GF-D8 (cell line): Measurements from ENCODE around the gene DNAJA1.
"Not testable (repeated sequence)": the region's sequence is repeated elsewhere in the genome, so short reads cannot be mapped to it uniquely, and the experiment has no call there.

Experiments used
- DNase-seq: peaks from one replicate; lab custom pipeline; 2025; lab: John Stamatoyannopoulos, UW

Gene DNAJA1

DNA sequence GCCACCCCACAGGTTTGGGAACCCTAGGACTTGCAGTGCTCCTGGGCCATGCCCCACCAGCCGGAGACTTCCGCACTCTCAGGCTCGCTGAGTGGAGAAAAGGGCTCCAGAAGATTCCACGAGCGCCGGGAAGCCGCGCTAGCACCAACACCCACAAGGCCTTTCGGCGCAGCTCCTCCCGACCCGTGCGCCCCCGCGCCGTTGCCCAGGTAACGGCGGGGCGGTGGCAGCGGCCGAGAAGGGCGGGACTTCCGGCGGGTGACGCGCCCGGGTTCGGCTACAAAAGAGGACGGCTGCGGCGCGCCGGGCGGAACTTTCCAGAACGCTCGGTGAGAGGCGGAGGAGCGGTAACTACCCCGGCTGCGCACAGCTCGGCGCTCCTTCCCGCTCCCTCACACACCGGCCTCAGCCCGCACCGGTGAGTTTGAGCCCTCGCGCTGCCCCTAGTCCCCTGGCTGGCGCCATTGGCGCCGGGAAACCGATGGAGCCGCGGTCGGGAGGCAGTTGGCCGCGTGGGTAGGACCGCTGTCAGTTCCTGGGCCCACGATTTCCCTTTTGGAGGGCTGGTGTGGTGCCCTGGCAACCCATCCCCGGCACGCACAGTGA lies at the start of gene DNAJA1:
Gene DNAJA1 (plus strand): TSS at position 308 of the 606 bp plus-strand sequence. CDS start 1,212 bp downstream, outside the sequence.
- DNase-seq, result peak; percentile 86

DNA sequence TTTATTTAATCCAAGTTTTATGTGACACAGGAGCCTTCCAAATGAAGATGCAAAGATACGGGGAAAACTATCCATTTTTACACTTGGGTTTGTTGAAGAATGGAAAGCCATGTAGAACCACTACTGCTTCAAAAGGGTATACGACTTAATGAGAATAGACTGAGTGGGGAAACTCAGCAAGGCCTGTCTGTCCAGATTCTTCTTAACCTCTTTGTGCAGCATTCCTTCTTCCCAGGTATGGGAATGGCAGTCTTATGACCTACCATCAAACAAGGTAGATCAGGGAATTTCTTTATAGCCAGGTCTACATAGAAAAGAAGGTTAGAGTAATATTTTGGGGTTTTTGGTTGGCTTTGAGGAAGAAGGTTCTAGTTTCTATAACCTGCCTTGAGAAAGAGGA lies 47.0 kb upstream of the DNAJA1 start:
- no peak for DNase-seq

DNA sequence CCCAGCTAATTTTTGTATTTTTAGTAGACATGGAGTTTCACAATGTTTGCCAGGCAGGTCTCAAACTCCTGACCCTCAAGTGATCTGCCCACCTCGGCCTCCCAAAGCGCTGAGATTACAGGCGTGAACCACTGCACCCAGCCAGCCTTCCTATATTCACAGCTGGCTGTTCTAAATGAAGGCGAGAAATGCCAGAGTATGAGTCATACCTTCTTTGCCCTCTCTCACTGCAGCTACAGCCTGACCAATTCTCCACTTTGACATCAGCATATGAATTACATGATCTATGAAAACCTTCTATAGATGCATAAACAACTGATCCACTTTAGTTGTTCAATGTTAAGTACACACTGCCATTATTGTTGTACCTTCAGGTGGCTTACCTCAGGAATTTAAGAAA lies 38.1 kb upstream of the DNAJA1 start:
- no peak for DNase-seq

DNA sequence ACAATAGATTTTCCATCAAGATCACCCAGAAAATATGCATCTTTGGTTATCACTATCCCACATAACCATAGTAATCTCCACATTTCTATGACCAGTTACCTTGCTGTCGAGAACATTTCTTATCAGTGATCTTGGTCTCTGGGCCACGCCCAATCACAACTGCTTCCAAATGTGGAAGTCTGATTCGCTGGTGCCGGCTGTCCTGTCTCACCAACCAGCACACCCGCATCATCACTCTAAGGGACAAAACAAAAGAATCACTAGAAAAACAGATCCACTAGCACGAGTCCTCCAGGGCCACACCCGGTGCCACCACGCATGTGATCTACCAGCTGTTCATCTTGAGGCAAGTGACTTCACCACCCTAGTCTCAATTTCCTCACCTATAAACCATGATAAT lies 35.4 kb upstream of the DNAJA1 start:
- DNase-seq, result no peak

DNA sequence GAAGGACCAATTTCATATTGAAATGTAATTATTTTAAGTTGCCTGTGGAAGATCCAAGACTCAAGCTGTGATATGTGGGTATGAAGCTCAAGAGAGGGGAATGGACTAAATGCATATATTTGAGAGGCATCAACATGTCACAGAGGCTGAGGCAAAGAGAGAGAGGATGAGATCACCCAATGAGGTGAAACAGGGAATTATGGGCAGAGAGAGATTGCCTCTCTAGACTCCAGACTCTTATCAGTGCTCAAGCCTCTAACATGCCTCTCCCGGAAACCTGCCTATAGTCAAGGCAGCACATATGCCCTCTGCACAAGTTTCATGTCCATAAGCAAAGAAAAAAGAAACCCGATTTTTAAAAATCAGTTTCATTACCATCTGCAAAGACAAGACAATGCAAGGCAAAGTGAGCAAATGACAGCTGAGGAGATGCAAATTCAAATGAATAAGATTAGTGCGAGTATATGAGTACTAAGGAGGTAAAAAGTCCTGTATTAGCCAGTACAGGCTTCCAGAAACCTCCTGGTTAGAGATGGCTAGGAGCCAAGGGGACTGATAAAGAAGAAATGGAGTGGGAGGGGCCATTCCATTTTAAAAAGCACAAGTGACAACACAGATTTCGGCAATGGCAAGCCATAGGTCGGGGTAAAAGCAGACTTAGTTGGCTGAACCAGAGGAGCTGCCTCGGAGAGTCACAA lies 33.0 kb upstream of the DNAJA1 start:
- DNase-seq, result no peak

DNA sequence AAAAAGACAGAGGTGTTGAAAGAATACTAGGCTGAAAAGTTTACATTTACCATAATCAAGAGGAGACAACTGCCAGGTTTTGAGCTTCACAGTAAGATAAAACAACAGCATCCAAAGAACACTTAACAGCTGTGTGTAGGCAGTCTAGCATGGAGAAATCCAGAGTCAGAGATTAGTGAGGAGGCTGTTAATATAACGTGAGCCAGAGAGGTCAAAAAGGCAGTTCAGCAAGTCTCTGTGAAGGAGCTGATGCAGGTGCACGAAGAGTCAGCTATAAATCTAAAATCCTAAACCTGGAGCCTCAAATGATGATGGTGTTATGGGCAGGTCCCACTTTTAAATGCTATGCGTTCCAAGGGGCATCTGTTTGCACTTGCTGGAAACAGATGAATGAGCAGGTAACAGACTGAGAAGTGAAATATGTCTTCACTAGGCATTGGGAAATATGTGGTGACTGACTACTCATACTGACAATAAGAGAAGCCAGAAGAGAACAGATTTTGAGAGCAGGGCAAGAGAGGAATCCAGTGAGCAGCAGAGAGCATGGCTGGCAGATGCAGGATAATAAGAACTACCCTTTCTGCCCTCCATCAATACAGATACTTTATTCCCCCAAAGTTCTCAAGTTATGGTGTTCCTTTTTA lies 32.4 kb upstream of the DNAJA1 start:
- DNase-seq, result peak; percentile 30

DNA sequence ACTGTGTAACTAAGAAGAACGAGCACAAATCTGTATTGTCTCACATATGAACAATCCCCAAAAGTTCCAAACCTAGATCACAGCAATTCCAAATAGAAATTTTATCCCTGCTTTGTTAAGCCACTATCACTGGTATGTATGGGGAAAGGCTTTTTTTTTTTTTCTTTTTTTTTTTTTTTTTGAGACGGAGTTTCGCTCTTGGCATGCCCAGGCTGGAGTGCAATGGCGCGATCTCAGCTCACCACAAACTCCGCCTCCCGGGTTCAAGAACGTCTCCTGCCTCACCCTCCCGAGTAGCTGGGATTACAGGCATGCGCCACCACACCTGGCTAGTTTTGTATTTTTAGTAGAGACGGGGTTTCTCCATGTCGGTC lies 24.4 kb upstream of the DNAJA1 start:
- not testable (repeated sequence) for DNase-seq

DNA sequence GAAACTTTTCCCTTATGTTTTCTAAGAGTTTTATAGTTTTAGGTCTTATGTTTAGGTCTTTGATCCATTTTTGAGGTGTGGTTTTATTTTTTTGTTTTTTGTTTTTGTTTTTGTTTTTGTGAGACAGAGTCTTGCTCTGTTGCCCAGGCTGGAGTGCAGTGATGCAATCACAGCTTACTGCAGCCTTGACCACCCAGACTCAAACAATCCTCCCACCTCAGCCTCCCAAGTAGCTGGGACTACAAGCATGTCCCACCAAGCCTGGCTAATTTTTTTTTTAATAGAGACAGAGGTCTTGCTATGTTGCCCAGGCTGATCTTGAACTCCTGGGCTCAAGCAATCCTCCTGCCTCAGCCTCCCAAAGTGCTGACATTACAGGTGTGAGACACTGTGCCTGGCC lies 19.7 kb upstream of the DNAJA1 start:
- not testable (repeated sequence) for DNase-seq

DNA sequence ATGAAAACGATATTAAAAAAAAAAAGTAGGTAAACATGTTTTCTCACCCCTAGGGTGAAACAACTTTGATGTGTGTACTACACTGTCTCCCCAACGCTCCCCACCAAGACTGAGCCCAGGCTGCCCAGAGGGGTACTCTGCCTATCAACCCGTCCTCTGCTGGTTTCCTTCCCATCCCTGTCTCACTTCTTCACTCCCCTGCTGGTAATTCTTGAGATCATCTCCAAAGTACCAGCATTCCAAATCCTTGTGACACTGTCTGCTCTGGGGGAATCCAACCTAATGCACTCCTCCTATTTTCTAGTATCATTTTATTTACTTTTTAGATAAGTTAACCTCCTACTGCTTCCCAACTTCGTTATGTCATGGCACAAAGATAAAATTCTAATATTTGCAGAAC lies 17.3 kb upstream of the DNAJA1 start:
- DNase-seq, result no peak

DNA sequence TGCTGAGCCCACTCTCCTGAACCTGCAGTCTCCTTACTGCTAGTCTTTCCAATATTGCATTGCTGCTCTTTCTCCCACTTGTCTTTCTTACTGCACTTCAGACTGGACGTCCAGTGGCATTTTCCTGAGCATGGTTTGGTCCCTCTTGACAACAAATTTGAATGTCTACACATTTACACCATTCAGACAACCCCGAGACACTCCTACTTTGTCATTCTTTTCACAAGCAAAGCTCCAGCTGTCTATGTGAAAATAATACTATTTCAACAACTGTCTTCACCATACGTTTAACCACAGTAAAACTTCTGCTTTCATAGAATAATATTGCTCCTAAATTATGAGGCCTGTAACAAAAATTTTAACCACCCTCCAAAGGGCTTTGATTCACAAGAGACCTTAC lies 13.2 kb upstream of the DNAJA1 start:
- DNase-seq, result no peak

DNA sequence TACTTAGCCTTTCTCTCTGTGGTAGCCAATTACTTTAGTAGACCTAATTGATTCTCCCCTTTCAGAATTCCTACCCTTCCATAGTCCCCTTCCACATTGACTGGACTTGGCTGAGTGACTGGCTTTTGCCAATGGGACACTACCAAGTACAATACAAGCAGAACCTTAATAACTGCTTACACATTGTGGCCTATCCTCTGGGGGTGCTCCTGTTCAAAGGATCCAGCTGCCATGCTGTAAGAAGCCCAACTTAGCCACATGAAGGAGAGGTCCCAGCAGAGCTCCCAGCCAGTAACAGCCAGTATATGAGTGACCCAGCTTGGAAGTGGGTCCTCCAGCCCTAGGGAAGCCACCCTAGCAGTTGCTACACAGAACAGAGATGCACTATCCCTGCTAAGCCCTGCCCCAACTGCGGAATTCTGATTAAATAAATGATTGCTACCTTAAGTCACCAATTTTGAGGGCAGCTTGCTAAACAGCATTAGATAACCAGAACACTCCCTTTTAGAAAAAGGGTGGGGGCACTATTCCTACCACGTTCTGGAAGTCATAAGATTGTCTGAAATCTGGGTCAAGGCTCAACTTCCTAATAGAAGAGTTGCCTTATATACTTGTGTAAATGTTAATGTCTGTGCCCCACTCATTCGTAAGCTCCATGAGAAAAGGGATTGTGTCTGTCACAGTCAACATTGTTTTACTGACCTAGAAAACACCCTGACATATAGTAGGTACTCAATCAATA lies 12.6 kb upstream of the DNAJA1 start:
- no peak for DNase-seq

DNA sequence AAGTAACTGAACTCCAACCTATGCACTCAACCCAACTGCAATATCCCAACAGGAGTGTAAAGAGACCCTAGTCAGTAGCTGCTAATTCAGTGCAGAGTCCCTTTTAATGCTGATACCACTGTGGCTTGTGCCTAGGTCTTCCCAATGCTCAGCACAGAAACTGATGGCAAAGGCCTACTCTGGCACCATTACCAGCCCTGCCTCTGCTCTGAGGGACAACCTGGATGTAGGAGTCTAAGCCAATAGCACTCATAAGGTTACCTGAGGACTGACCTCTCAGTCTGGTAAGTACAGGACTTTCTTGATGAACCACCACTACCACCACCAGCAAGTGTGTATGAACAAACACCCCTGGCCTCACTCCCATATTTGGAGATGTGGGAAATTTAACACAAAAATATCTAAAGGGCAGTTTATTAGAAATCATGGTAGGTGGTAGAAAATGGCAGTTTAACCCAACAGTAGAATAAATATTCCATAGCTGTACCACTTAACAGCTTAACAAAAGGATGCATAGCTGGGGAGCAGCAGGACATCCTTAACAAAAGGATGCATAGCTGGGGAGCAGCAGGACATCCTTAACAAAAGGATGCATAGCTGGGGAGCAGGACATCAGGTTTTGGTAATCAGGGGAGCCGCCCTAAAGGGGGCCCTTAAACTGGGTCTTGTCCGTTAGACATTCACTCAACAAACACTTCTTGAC lies 11.0 kb upstream of the DNAJA1 start:
- DNase-seq, result no peak

DNA sequence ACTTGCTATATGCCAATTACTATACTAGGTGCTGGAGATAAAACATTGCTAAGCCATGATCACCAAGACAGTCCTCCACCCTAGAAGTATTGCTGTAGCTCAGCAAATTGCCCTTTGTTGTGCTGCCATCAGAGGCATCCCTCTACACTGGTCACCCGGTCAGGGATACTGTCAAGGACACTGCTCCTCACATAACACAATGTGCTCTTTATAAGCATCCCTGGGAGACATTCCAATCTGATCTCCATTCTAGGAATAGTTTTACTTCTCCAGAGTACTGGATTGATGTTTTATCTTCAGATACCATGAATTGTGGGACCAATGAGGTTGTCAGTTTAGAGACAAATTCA lies 10.4 kb upstream of the DNAJA1 start:
- no peak for DNase-seq

DNA sequence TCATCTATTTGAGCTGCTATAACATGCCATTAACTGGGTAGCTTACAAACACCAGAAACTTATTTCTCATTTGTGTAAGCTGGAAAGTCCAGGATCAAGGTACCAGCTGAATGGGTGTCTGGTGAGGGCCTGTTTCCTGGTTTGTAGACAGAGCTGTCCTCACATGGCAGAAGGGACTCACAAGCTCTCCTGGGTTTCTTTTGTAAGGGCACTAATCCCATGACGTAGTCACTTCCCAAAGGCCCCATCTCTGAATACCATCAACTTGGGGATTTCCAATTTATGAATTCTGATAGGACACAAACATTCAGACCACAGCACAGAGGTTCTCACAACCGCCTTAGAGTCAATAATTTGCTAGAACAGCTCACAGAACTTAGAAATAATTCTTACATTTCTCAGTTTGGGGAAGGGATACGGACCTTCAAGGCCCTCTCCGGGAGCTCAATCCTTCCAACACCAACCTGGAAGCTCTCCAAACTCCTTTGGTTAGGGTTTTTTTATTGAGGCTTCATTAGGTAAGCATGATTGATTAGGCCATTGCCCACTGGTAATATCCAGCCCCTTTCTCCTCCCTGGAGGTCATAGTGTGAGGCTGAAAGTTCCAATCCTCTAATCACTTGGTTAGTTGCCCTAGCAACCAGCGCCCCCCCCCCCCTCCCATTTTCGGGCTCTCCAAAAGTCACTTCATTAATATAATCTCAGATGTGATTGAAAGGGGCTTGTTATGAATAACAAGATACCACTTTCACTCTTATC lies 7.6 kb upstream of the DNAJA1 start:
- no peak for DNase-seq

DNA sequence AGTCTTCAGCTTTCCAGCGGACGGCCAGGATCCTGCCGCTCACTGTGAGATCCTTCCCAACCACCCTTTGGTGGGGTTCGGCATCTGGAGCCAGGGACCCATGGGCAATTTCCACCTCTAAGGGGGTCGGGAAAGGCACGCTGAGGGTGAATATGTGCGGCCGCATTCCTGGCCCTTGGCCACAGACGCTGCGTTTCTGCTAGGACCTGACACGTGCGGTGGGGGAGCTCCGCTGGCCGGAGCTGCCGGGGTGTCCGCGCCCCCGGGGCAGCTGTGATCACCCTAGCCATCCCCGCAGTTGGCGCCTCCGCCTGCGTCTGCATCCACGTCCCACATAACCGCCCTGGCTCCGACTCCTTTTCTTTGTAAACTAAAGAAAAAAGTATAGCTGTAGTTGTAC lies 5.3 kb upstream of the DNAJA1 start:
- no peak for DNase-seq

DNA sequence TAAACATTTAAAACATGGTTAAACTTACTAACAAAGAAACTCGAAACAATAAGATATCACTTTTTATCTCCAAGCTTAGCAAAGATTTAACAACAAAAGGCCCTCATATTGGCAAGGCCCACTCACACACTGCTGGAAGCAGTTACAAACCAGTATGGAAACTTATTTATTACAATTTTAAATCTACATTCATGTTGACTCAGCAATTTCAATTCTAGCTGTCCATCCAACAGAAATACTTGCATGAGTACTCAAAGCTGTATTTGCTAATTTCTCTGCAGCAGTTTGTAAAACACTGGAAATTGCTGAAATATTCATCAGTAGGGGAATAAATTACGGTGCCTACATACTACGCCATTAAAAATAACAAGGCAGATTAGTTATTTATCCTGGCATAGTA lies 2.8 kb upstream of the DNAJA1 start:
- DNase-seq, result no peak

DNA sequence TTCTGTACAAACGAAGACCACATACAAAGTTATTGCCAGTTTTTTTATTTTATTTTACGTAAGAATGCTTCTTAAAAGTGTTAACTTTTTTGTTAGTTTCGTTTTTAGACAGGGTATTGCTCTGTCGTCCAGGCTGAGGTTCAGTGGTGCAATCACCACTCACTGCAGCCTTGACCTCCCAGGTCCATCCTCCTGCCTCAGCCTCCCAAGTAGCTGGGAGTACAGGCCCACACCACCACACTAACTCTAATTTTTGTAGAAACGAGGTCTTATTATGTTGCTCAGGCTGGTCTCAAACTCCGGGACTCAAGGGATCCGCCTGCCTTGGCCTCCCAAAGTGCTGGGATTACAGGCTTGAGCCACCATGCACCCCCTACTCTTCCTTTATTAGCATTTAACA lies 2.3 kb upstream of the DNAJA1 start:
- no peak for DNase-seq

DNA sequence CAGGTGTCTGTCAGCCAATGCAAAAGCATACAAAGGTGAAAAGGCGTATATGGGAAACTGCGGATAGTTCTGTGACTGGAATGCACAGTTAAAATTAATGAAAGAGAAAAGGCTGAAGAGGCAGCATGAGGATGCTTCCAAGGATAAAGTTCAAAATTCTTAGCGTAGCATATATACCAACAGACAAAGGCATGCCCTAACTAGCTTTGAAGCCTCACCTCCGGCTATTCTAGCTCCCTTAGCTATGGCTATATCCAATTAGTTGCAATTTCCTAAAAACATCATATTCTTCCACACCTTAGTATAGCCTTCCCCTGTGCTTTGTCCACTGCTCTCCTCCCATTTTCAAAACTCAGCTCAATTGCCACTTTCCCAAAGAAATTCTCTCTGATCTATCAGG lies 1.4 kb upstream of the DNAJA1 start:
- DNase-seq, result no peak

DNA sequence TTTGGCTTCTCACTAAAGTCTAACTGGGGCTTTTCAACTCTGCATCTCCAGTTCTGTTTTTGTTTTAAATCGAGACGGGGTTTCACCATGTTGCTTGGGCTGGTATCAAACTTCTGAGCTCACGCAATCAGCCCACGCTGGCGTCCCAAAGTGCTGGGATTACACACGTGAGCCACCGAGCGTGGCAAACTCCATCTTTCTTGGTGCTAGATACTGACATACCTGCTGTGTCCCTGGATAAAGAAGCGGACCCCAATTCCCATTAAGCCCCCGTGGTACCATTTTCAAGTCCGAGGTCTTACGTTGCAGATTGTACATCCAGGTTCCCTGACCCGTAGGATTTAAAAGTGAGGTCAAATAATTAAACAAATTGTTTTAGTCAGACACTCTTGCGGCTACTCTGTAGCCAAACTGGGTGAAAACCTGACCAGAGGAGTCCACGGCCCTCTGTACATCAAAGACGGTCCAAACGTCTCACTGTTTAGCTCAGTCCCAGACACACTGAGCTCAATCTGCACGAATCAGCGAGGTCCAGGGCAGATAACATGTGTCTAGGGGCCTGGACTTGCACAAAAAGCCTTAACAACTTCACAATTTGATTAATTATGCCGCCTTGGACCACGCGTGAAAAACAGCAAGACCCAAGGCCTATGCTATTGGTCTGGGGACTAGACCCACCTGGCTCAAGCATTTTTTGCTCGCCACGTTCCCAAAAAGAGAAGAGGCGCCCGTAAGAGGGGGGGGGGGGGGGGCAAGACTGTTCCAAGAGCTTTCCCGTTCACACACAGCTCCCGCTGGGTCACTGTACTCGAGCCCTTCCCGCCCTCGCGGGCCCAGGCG lies 727 bp upstream of the DNAJA1 start:
- no peak for DNase-seq

DNA sequence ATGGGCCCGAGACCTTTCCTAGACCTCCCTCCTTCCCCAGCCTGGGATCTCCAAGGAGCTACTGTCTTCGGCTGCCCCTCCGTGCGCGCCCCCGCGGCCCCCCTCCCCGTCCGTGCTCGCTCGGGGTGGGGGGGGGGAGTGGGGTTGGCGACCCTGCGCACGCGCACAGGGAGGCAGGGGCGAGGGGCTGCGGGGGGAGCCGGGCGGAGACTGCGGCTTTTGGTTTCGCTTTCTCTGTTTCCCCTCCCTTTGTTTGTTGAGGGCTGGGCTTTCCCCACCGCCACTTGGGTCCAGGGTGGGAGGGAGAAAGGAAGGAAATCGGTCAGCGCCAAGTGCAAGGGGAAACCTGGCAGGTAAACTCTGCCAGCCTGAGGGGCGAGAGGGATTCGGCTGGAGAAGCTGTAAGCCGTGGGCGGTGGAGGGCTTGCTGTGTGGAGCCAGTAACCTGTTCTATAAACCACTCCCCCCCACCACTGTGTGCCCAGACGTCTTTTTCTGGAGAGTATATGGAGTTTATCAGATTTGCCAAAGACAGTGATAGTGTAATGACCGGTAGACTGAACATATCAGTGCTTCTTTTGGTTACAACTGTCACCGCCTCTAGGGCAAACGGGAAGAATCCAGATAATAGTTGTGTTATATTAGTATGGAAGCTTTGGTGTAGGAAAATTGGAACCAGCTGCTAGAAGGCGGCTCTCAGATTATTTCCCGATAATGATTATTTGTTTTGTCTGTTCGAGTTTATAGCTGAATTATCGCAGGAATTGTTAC lies 684 bp downstream of the DNAJA1 start:
- DNase-seq, result no peak
